Uterus (tissue), 4 donors: ENCODE results near the gene NSUN6. TPM values are rescaled to one million over a fixed set of nuclear protein-coding genes. Genes with fewer than 3 reads are reported as not detected.

Source experiments
- DNase-seq, 2 donors: peaks; one replicate each; pipeline ENCODE4 v3.0.0-alpha.2; 2019 to 2020
- H3K27ac ChIP-seq, 2 donors: fragments of 200-600 bp; sonication (generic); 1 replicate in 1 of 2; 2 replicates in 1 of 2; pipeline ENCODE4 v1.5.1; 2016 to 2018
- H3K27me3 ChIP-seq, 2 donors: fragments of 200-600 bp; sonication (generic); one replicate each; pipeline ENCODE4 v1.5.1; 2018 to 2019; ENCODE audit warnings: control low read depth in 1 of 2
- H3K36me3 ChIP-seq, 2 donors: fragments of 200-600 bp; sonication (generic); one replicate each; pipeline ENCODE4 v1.5.1; 2019; ENCODE audit warnings: control low read depth in 1 of 2
- H3K4me1 ChIP-seq, 2 donors: fragments of 200-600 bp; sonication (generic); one replicate each; pipeline ENCODE4 v1.5.1; 2018 to 2019; ENCODE audit warnings: control low read depth in 1 of 2
- H3K4me3 ChIP-seq, 2 donors: fragments of 200-600 bp; sonication (generic); 1 replicate in 1 of 2; 2 replicates in 1 of 2; pipeline ENCODE4 v1.5.1; 2018 to 2019; ENCODE audit warnings: mild to moderate bottlenecking in 1 of 2
- H3K9me3 ChIP-seq, 2 donors: fragments of 200-600 bp; sonication (generic); one replicate each; pipeline ENCODE4 v1.5.1; 2019; ENCODE audit warnings: control low read depth in 1 of 2
- CTCF ChIP-seq, 4 experiments: fragments of 200-600 bp in 2 of 4; fragments of 450-650 bp in 2 of 4; sonication (generic) in 2 of 4; IDR thresholded peaks; one replicate each; pipeline ENCODE4 v1.5.1; 2016 to 2019; ENCODE audit warnings: antibody characterized with exemption in 4 of 4, mild to moderate bottlenecking in 2 of 4, moderate library complexity in 1 of 4
- POLR2A ChIP-seq, 2 donors: fragments of 450-650 bp; IDR thresholded peaks; one replicate each; pipeline ENCODE4 v1.6.1; 2016; ENCODE audit warnings: antibody characterized with exemption in 2 of 2, mild to moderate bottlenecking in 1 of 2, moderate library complexity in 1 of 2
- intact Hi-C: fragments of 100-400 bp; cut with DNase I; formaldehyde crosslinking; loops from one replicate; pipeline ENCODE4 v1.15.1; 2023; ENCODE audit warnings: low total_unique reads
- total RNA-seq, 4 donors: library from RNA; depleted of rRNA in 3 of 4; stranded (reverse); fragments of >200 nt in 3 of 4; gene quantifications; one replicate each; pipeline versions ENCODE4 v1.1.0 to v1.2.4, GENCODE V29; 2014 to 2023
- donor health status: DM: yes; HTN: yes; CAD: no.

Gene NSUN6
- total RNA-seq, 4 donors from 2014 or later: 8.5 to 43.3 (median 26.2) TPM

DNA sequence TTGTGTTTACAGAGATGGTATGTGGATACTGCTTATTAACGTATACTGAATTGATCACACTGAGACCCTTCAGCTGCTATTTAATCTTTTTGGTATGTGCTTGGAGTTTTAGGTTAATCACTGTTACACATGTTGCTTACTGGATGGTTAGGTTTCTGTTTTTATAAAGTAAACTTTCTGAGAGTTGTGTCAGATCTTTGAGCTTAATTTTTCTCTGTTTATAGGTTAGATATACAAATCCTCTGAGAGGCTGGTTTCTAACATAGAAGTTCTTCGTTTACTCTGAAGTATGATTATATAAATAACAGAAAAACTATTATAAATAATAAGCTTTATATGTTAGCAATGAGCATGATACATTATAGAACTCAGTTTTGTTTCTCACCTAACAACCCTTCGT, 123.1 kb downstream of the NSUN6 start:
- Histone ChIP-seq H3K4me3 (no peak overlapping the region), H3K4me1 (no peaks in the 10 kb centered on the region), H3K27me3 (no peaks in the 10 kb centered on the region), H3K9me3 (no peaks in the 10 kb centered on the region), H3K36me3 (no peaks in the 10 kb centered on the region), H3K27ac (no peak overlapping the region)
- intact Hi-C loops: no loop called here
- TF ChIP-seq CTCF (IDR thresholded peaks at IDR 0.05) (no peak), POLR2A (IDR thresholded peaks at IDR 0.05) (no peak)
- no peak for DNase-seq

- Histone ChIP-seq H3K9me3 (no peaks in the 10 kb centered on the region), H3K4me1 (no peaks in the 10 kb centered on the region), H3K27ac (no peak overlapping the region), H3K4me3 (no peak overlapping the region), H3K27me3 (no peaks in the 10 kb centered on the region), H3K36me3 (no peaks in the 10 kb centered on the region)
- intact Hi-C loops: no loop called here
- no peak for TF ChIP-seq CTCF (IDR thresholded peaks at IDR 0.05)
- TF ChIP-seq POLR2A (IDR thresholded peaks at IDR 0.05): no peak
- no peak for DNase-seq
Measured at GRCh38 chr10:18527687-18528086, 123.7 kb downstream of the NSUN6 start.

- Histone ChIP-seq H3K36me3 (no peaks in the 10 kb centered on the region), H3K27me3 (no peaks in the 10 kb centered on the region), H3K4me1 (no peaks in the 10 kb centered on the region), H3K27ac (no peak overlapping the region), H3K4me3 (no peak overlapping the region), H3K9me3 (no peaks in the 10 kb centered on the region)
- intact Hi-C loops: no loop called here
- DNase-seq: no peak
- TF ChIP-seq CTCF (IDR thresholded peaks at IDR 0.05) (no peak), POLR2A (IDR thresholded peaks at IDR 0.05) (no peak)
Measured at GRCh38 chr10:18523858-18524257, 127.5 kb downstream of the NSUN6 start.

DNA sequence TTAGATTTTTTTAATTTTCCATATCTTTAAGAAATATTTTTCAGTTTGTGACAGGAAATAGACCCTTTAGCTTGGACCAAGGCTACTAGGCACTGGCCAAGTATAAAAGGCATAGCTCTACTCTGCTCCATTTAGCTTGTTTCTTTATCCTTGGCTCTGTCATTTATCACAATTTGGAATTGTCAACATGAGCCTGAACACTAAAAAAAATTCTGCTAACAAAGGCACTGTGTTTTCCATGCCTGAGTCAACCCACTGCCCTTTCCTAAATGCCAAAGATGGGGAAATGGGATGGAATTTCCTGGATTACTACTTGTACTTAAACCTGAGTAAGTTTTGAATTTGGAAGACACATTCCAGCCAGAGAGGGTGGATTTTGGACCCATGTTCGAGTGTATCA, 128.4 kb downstream of the NSUN6 start:
- no peaks in the 10 kb centered on the region for H3K9me3 ChIP-seq
- H3K27ac ChIP-seq: no peak overlapping the region
- no peaks in the 10 kb centered on the region for H3K4me1 ChIP-seq
- no peaks in the 10 kb centered on the region for H3K27me3 ChIP-seq
- no peak for DNase-seq
- H3K36me3 ChIP-seq: no peaks in the 10 kb centered on the region
- intact Hi-C loops: no loop called here
- H3K4me3 ChIP-seq: no peak overlapping the region
- TF ChIP-seq CTCF (IDR thresholded peaks at IDR 0.05) (no peak), POLR2A (IDR thresholded peaks at IDR 0.05) (no peak)

DNA sequence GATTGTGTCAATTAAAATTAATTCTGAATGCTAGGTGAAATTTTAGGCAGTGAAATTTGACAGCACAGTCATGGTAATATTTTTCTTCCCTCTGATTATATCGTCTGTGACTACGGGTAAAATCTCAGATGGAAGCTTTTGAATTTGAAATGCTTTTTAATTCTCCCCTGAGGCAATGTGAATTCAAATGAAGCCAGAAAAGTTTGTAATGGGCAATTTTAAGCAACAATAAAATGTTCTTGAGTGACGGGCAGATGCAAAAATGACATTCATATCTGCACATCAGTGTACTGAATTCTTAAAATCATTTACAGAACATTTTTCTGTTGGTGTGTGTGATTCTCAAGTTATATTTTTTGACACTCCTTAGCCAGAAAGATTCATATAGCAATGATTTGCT, 134.5 kb downstream of the NSUN6 start:
- no peaks in the 10 kb centered on the region for H3K4me1 ChIP-seq
- no peaks in the 10 kb centered on the region for H3K27me3 ChIP-seq
- no peak overlapping the region for H3K27ac ChIP-seq
- no peak overlapping the region for H3K4me3 ChIP-seq
- H3K9me3 ChIP-seq: no peaks in the 10 kb centered on the region
- intact Hi-C loops: no loop called here
- no peak for DNase-seq
- TF ChIP-seq CTCF (IDR thresholded peaks at IDR 0.05) (no peak), POLR2A (IDR thresholded peaks at IDR 0.05) (no peak)
- no peaks in the 10 kb centered on the region for H3K36me3 ChIP-seq
